22Rv1 (cell line): ENCODE data around the gene SLC23A2.

Experiments
- CTCF ChIP-seq: fragments of 450-650 bp; IDR thresholded peaks from 2 replicates; pipeline ENCODE4 v1.5.1; 2017; ENCODE audit warnings: mild to moderate bottlenecking
- ZFX ChIP-seq: fragments of 450-650 bp; IDR thresholded peaks from 2 replicates; pipeline ENCODE4 v1.6.1; 2017; ENCODE audit warnings: antibody characterized with exemption, borderline replicate concordance

DNA sequence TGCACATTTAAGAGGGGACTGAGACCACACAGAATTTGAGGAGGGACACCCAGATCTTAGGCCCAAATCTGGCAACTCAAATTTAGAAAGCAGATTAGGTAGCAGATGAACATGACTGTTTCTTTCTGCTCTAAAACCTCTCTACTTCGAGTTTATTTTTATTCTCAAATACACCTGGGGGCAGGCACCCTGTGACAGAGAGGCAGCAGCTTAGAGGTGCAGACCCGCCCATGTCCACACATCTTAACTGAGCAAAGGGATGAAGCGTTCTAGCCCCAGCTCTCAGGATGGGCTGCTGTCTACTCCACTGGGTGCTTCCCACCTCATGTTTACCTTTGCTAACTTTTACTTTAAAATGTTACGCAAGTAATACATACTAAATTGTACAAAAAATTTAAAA lies 125.0 kb downstream of the SLC23A2 start:
- no peak for TF ChIP-seq CTCF
- no peak for TF ChIP-seq ZFX
